ENCODE measurements around the gene LOXL1. TPM values are rescaled to one million over a fixed set of nuclear protein-coding genes. Genes with fewer than 3 reads are reported as not detected.
"Not testable (repeated sequence)": the region's sequence is repeated elsewhere in the genome, so short reads cannot be mapped to it uniquely, and the experiment has no call there.

LOXL1 gene
- total RNA-seq, 1 donor from 2014 or later, result 25.1 TPM

DNA sequence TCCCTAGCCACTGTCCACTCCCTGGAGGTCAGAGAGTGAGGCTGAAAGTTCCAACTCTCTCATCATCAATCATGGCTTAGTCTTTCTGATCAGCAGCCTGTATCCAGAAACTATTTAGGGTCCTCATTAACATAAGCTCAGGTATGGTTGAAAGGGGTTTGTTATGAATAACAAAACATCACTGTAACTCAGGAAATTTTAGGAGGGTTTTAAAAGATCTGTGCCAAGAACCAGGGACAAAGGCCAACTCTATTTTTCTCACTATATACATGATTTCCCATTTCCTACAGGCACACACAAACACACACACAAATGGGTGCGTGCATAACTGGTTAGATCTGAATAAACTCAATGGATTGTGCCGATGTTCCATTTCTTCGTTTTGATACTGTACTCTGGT lies 42.2 kb downstream of the LOXL1 start:
- no peak overlapping the region for H3K4me3 Mint-ChIP-seq

DNA sequence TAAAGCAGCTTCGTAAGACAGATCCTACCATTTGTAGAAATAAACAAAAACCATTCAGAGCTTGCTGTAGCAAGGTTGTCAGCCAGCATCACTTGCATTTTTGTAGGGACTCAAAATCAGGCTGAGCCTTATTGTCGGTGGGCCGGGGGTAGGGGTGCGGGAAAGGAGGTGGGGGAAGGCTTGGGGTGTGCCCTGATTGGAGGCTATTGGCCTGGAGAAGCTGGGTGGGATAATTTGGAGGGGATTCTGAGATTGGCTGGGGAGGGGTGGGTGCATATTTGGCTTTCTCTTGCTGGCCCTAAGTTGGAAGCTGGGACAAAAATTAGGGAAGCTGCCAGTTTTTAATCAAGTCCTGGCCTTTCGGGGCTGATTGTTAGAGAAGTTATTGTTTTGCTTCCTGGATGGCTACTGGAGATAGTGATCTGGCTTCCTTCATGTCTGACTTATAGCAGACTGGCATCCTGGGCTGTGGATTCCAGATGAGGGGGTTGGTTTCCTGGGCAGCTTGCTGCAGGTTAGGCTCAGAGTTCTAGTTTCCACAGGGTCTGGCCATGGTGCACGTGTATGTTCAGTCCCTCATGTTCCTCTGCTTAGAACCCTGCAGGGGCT lies 43.0 kb downstream of the LOXL1 start:
- no peak overlapping the region for H3K4me3 Mint-ChIP-seq

More for the DNA sequence above, 42.2 kb downstream of the LOXL1 start:
- Mint-ChIP-seq H3K4me1 (ENCODE audit: unreplicated experiment) (peaks cover 14% of the 10 kb centered on the region), H3K36me3 (no peaks in the 10 kb centered on the region), H3K27ac (no peak overlapping the region), H3K9me3 (no peaks in the 10 kb centered on the region), H3K27me3 (peaks cover 21% of the 10 kb centered on the region)
- TF ChIP-seq, protein P1, sequence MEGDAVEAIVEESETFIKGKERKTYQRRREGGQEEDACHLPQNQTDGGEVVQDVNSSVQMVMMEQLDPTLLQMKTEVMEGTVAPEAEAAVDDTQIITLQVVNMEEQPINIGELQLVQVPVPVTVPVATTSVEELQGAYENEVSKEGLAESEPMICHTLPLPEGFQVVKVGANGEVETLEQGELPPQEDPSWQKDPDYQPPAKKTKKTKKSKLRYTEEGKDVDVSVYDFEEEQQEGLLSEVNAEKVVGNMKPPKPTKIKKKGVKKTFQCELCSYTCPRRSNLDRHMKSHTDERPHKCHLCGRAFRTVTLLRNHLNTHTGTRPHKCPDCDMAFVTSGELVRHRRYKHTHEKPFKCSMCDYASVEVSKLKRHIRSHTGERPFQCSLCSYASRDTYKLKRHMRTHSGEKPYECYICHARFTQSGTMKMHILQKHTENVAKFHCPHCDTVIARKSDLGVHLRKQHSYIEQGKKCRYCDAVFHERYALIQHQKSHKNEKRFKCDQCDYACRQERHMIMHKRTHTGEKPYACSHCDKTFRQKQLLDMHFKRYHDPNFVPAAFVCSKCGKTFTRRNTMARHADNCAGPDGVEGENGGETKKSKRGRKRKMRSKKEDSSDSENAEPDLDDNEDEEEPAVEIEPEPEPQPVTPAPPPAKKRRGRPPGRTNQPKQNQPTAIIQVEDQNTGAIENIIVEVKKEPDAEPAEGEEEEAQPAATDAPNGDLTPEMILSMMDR (conservative IDR thresholded peaks at IDR 0.05), result no peak
- no peak for DNase-seq (ENCODE audit: extremely low spot score, unreplicated experiment)

DNA sequence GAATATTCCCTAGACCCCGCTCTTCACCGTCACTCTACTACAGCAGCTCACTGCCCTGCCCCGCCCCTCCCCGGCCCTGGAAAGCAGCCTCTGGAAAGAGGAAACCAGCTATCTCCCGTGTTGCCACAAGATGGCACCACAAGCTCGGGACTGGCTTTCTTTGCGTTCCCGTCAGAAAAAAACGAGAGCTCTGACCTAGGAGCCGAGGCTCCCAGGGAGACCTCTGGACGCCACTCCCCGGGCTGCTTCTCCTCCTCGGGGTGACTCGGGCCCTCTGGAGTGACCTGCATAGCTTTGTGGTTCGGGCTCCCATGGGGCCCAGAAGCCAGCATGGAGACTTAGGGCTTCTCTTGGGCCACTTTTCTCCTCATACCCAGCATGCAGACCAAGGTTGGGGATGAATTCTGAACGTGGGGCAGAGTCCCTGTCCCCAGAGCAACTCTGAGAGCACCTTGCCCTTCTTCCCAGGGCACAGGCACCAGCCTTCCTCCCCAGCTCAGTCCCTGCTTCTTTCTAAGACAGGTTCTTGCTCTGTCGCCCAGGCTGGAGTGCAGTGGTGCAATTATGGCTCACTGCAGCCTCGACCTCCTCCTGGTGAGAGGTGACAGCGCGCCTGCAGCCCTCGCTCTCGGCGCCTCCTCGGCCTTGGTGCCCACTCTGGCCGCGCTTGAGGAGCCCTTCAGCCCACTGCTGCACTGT lies 46.9 kb downstream of the LOXL1 start:
- TF ChIP-seq, protein P1 (conservative IDR thresholded peaks at IDR 0.05), result peak; percentile 85
- Mint-ChIP-seq H3K9me3 (no peaks in the 10 kb centered on the region), H3K27ac (no peak overlapping the region), H3K27me3 (peaks cover 29% of the 10 kb centered on the region), H3K4me1 (ENCODE audit: unreplicated experiment) (peaks cover 5% of the 10 kb centered on the region), H3K36me3 (no peaks in the 10 kb centered on the region), H3K4me3 (no peak overlapping the region)
- DNase-seq (ENCODE audit: extremely low spot score, unreplicated experiment), result peak; percentile 87

More for the DNA sequence above, 43.0 kb downstream of the LOXL1 start:
- Mint-ChIP-seq H3K27me3 (peaks cover 21% of the 10 kb centered on the region), H3K36me3 (no peaks in the 10 kb centered on the region), H3K27ac (no peak overlapping the region), H3K4me1 (ENCODE audit: unreplicated experiment) (peaks cover 14% of the 10 kb centered on the region), H3K9me3 (no peaks in the 10 kb centered on the region)
- DNase-seq (ENCODE audit: extremely low spot score, unreplicated experiment), result no peak
- TF ChIP-seq, protein P1 (conservative IDR thresholded peaks at IDR 0.05), result no peak

DNA sequence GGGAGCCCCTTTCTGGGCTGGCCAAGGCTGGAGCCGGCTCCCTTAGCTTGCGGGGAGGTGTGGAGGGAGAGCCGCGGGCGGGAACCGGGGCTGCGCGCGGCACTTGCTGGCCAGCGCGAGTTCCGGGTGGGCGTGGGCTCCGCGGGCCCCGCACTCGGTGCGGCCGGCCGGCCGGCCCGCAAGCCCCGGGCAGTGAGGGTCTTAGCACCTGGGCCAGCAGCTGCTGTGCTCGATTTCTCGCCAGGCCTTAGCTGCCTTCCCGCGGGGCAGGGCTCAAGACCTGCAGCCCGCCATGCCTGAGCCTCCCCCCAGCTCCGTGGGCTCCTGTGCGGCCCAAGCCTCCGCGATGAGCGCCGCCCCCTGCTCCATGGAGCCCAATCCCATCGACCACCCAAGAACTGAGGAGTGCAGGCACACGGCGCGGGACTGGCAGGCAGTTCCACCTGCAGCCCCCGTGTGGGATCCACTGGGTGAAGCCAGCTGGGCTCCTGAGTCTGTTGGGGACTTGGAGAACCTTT lies 47.5 kb downstream of the LOXL1 start:
- H3K36me3 Mint-ChIP-seq; H3K4me1 Mint-ChIP-seq (ENCODE audit: unreplicated experiment); H3K27ac Mint-ChIP-seq; DNase-seq (ENCODE audit: extremely low spot score, unreplicated experiment); H3K4me3 Mint-ChIP-seq; H3K9me3 Mint-ChIP-seq: not testable (repeated sequence)
- H3K27me3 Mint-ChIP-seq, result peaks cover 23% of the 10 kb centered on the region

DNA sequence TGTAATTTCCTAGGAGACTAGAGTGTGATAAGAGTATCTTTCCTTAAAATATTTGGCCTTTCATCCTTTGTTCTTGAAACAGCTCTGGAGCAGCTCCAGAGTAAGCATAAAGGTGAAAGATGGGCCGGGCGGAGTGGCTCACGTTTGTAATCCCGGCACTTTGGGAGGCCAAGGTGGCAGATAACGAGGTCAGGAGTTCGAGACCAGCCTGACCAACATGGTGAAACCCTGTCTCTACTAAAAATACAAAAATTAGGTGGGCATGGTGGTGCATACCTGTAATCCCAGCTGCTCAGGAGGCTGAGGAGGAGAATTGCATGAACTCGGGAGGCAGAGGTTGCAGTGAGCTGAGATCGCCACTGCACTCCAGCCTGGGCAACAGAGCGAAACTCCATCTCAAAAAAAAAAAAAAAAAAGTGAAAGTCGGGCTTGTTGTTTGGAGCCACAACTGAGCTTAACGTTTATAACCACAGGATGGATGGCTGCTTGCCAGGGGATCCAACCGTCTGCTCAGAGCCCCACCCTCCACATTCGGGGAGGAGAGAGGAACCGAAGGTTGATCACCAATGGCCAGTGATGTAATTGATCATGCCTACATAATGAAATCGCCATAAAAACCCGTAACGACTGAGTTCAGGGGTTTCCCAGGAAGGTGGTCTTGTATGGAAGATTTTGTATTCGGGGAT lies 49.3 kb downstream of the LOXL1 start:
- not testable (repeated sequence) for H3K36me3 Mint-ChIP-seq; H3K27ac Mint-ChIP-seq; H3K4me1 Mint-ChIP-seq (ENCODE audit: unreplicated experiment); H3K4me3 Mint-ChIP-seq; H3K9me3 Mint-ChIP-seq; DNase-seq (ENCODE audit: extremely low spot score, unreplicated experiment)
- H3K27me3 Mint-ChIP-seq, result peaks cover 22% of the 10 kb centered on the region

DNA sequence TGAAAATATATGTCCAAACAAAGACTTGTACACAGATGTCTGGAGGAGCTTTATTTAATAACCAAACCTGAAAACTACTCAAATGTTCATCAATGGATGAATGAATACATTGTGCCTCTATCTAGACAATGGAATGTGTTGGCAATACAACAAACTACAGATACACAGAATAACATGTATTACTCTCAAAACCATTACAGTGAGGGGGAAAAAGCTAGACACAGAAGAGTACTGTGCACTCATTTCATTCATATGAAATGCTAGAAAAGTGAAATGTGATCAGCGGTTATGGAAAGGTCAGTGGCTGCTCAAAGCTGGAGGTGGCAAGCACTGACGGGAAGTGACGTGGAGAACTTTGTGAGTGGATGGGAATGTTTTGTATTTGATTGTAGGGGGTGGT lies 52.6 kb downstream of the LOXL1 start:
- TF ChIP-seq, protein P1 (conservative IDR thresholded peaks at IDR 0.05), result no peak
- no peaks in the 10 kb centered on the region for H3K9me3 Mint-ChIP-seq
- no peak overlapping the region for H3K4me3 Mint-ChIP-seq
- H3K36me3 Mint-ChIP-seq, result no peaks in the 10 kb centered on the region
- H3K27me3 Mint-ChIP-seq, result peaks cover 17% of the 10 kb centered on the region
- peaks cover 10% of the 10 kb centered on the region for H3K4me1 Mint-ChIP-seq (ENCODE audit: unreplicated experiment)
- H3K27ac Mint-ChIP-seq, result no peak overlapping the region
- DNase-seq (ENCODE audit: extremely low spot score, unreplicated experiment), result no peak
